SK-N-SH treated with all-trans-retinoic acid at 6 μM for 48 hours (cell line): ENCODE data around the gene NHERF2.
A peak's percentile ranks its signal among the peaks of the same experiment; 100 is the strongest.

Experiments
- ATAC-seq: fragments of 200-7000 bp; cut with Tn5 transposase; 3 replicates; pipeline ENCODE4 v1.9.1; 2020; ENCODE audit warnings: mild to moderate bottlenecking, moderate library complexity
- ARNTL ChIP-seq: fragments of 450-650 bp; formaldehyde crosslinking; IDR thresholded peaks from 2 replicates; pipeline ENCODE4 v1.5.0; 2020; ENCODE audit warnings: low read depth, mild to moderate bottlenecking, moderate library complexity, borderline replicate concordance
- BACH2 ChIP-seq: fragments of 250-450 bp; sonication (Bioruptor Pico); IDR thresholded peaks from 2 replicates; pipeline ENCODE4 v1.9.0; 2021; ENCODE audit warnings: mild to moderate bottlenecking, borderline replicate concordance
- CREB5 ChIP-seq: fragments of 250-450 bp; sonication (Bioruptor Pico); IDR thresholded peaks from 2 replicates; pipeline ENCODE4 v1.5.1; 2020; ENCODE audit warnings: low read depth, mild to moderate bottlenecking, moderate library complexity
- CSDC2 ChIP-seq: fragments of 250-450 bp; sonication (Bioruptor Pico); IDR thresholded peaks from 2 replicates; pipeline ENCODE4 v1.5.0; 2020; ENCODE audit warnings: mild to moderate bottlenecking, moderate library complexity
- CSRNP3 ChIP-seq: fragments of 250-450 bp; sonication (Bioruptor Pico); IDR thresholded peaks from 2 replicates; pipeline ENCODE4 v1.5.1; 2021; ENCODE audit warnings: mild to moderate bottlenecking, moderate library complexity
- ESRRG ChIP-seq: fragments of 250-450 bp; sonication (Bioruptor Pico); IDR thresholded peaks from 2 replicates; pipeline ENCODE4 v1.6.1; 2021; ENCODE audit warnings: mild to moderate bottlenecking
- GLIS3 ChIP-seq: fragments of 250-450 bp; sonication (Bioruptor Pico); IDR thresholded peaks from 2 replicates; pipeline ENCODE4 v1.5.0; 2020; ENCODE audit warnings: mild to moderate bottlenecking, moderate library complexity
- ISL1 ChIP-seq: fragments of 250-450 bp; sonication (Bioruptor Pico); IDR thresholded peaks from 2 replicates; pipeline ENCODE4 v2.1.2; 2022; ENCODE audit warnings: mild to moderate bottlenecking, moderate library complexity
- OSR1 ChIP-seq: fragments of 250-450 bp; sonication (Bioruptor Pico); IDR thresholded peaks from 2 replicates; pipeline ENCODE4 v1.8.0; 2022; ENCODE audit warnings: moderate library complexity, mild to moderate bottlenecking, inconsistent platforms
- PATZ1 ChIP-seq: fragments of 250-450 bp; sonication (Bioruptor Pico); IDR thresholded peaks from 2 replicates; pipeline ENCODE4 v1.8.0; 2020; ENCODE audit warnings: mild to moderate bottlenecking, moderate library complexity, borderline replicate concordance
- PPARA ChIP-seq: fragments of 250-450 bp; sonication (Bioruptor Pico); IDR thresholded peaks from 2 replicates; pipeline ENCODE4 v1.5.0; 2020; ENCODE audit warnings: mild to moderate bottlenecking, borderline replicate concordance
- RARB ChIP-seq: fragments of 250-450 bp; sonication (Bioruptor Pico); IDR thresholded peaks from 2 replicates; pipeline ENCODE4 v1.8.0; 2021; ENCODE audit warnings: mild to moderate bottlenecking, moderate library complexity
- SNAI2 ChIP-seq: fragments of 250-450 bp; sonication (Bioruptor Pico); IDR thresholded peaks from 2 replicates; pipeline ENCODE4 v1.5.0; 2020; ENCODE audit warnings: mild to moderate bottlenecking, moderate library complexity
- TCF4 ChIP-seq: fragments of 250-450 bp; sonication (Bioruptor Pico); IDR thresholded peaks from 2 replicates; pipeline ENCODE4 v1.8.0; 2021; ENCODE audit warnings: mild to moderate bottlenecking, moderate library complexity, borderline replicate concordance
- TOX ChIP-seq: fragments of 250-450 bp; sonication (Bioruptor Pico); IDR thresholded peaks from 2 replicates; pipeline ENCODE4 v1.8.0; 2021; ENCODE audit warnings: mild to moderate bottlenecking, moderate library complexity, borderline replicate concordance
- TSHZ2 ChIP-seq: fragments of 250-450 bp; sonication (Bioruptor Pico); IDR thresholded peaks from 2 replicates; pipeline ENCODE4 v1.5.0; 2020; ENCODE audit warnings: mild to moderate bottlenecking, moderate library complexity
- ZC3H10 ChIP-seq: fragments of 250-450 bp; sonication (Bioruptor Pico); IDR thresholded peaks from 2 replicates; pipeline ENCODE4 v1.5.1; 2021; ENCODE audit warnings: mild to moderate bottlenecking, moderate library complexity
- ZFP3 ChIP-seq: fragments of 250-450 bp; sonication (Bioruptor Pico); IDR thresholded peaks from 2 replicates; pipeline ENCODE4 v1.5.0; 2020; ENCODE audit warnings: mild to moderate bottlenecking, moderate library complexity
- ZFP30 ChIP-seq: fragments of 450-650 bp; formaldehyde crosslinking; IDR thresholded peaks from 2 replicates; pipeline ENCODE4 v1.5.0; 2022; ENCODE audit warnings: mild to moderate bottlenecking, moderate library complexity
- ZNF565 ChIP-seq: fragments of 450-650 bp; formaldehyde crosslinking; conservative IDR thresholded peaks from 2 replicates; pipeline ENCODE4 v1.5.0; 2020; ENCODE audit warnings: low read depth, mild to moderate bottlenecking, moderate library complexity
- ZNF70 ChIP-seq: fragments of 450-650 bp; formaldehyde crosslinking; IDR thresholded peaks from 2 replicates; pipeline ENCODE4 v1.5.0; 2020; ENCODE audit warnings: mild to moderate bottlenecking, moderate library complexity

The NHERF2 gene

DNA sequence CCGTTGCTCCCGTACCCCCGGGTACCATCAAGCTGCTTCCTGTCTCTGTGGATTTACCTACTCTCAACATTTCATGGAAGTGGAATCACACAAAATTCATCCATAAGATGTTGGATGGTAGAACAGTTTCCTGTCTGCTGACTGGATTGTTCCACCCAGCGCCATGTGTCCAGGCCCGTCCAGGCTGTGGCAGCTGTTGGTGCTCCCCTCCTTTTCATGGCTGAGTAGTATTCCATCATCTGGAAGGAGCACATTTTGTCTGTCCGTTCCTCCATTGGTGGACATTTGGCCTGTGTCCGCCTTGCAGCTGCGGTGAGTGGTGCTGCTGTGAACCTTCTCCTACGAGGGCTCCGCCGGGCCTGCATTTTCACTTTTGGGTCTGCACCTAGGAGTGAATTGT, 39.4 kb downstream of the NHERF2 start:
- no peak for ATAC-seq
- no peak for TF ChIP-seq BACH2 (CRISPR knock-in tag)

DNA sequence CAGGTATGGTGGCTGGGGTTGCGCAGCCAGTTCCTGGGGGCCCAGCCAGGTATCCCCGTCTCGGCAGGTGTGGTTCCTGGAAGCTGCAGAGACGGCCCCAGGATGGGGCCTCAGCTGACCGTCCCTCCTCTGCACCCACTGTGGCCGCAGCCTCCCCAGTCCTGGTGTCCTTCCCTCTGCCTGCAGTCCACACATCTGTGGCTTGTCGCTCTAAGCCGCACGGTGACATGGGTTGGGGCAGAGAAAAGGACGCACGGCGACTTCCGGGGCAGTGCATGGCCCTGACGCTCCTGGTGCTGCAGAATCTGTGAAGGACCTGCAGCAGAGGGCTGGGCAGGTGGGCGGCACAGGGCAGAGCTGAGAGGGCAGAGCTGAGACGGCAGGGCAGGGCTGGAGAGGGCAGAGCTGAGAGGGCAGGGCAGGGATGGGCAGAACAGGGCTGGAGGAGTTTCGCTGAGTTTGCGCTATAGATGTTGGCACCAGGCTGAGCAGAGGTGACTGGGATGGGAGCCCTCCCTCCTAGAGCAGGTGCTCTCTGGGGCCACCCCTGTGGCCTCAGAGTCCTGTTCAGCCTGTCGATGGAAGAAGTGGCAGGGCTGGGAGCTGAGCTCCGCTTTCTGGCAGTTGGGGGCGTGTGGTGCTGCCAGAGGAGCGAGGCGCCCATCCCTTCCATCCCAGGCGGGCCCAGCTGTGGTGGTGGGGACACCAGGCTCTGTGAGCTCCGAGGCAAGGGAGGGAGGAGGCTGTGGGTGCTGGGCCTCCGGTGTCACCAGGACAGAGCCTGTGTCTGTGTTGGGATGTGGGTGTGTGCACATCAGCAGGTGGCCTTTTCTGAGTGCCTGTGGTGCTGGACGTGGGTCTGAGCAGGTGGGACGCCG, 44.1 kb downstream of the NHERF2 start:
- no peak for ATAC-seq
- no peak for TF ChIP-seq TSHZ2 (CRISPR knock-in tag)
- TF ChIP-seq PPARA (CRISPR knock-in tag): no peak
- no peak for TF ChIP-seq TOX (CRISPR knock-in tag)
- no peak for TF ChIP-seq ISL1 (CRISPR knock-in tag)
- no peak for TF ChIP-seq CREB5
- no peak for TF ChIP-seq GLIS3
- TF ChIP-seq ZNF70 (CRISPR knock-in tag): no peak
- no peak for TF ChIP-seq ARNTL (CRISPR knock-in tag)
- TF ChIP-seq ZNF565 (CRISPR knock-in tag): no peak
- no peak for TF ChIP-seq CSRNP3 (CRISPR knock-in tag)
- TF ChIP-seq ZC3H10 (CRISPR knock-in tag): no peak
- no peak for TF ChIP-seq SNAI2 (CRISPR knock-in tag)
- TF ChIP-seq, all 23 proteins: peak for 0

DNA sequence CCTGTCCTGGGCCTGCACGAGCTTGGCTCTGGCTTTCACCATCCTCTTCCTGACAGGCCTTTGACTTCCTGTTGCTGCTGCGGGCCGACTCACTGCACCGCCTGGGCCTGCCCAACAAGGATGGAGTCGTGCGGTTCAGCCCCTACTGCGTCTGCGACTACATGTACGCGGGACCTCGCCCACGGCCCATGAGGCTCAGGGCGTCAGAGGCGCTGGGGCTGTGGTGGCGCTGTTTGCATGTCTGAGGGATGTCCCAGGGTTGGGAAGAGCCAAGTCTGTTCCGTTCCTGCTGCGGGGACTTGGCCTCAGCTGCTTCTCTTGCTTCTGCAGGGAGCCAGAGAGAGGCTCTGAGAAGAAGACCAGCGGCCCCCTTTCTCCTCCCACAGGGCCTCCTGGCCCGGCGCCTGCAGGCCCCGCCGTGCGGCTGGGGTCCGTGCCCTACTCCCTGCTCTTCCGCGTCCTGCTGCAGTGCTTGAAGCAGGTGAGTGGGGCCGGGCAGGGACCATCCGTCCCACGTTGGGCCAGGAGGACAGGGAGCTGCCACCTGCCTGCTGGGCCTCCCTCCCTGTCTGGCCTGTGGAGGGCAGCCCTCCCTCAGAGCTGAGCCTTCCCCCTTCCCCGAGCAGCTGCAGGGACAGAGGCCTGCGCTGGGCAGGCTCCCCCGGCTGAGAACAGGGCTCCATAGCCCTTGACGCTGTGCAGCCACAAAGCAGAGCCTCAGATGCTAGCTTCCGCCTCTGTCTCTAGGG, 44.9 kb downstream of the NHERF2 start:
- TF ChIP-seq RARB (CRISPR knock-in tag): no peak
- no peak for TF ChIP-seq CSDC2 (CRISPR knock-in tag)
- no peak for TF ChIP-seq TOX (CRISPR knock-in tag)
- no peak for TF ChIP-seq TCF4 (CRISPR knock-in tag)
- ATAC-seq: peak; percentile 12; the same call in 2 of the 3 replicates

- no peak for TF ChIP-seq RARB (CRISPR knock-in tag)
- TF ChIP-seq CREB5: no peak
- TF ChIP-seq ZFP30 (CRISPR knock-in tag): no peak
- no peak for TF ChIP-seq CSRNP3 (CRISPR knock-in tag)
- no peak for TF ChIP-seq BACH2 (CRISPR knock-in tag)
- TF ChIP-seq ESRRG (CRISPR knock-in tag): no peak
- no peak for TF ChIP-seq CSDC2 (CRISPR knock-in tag)
- no peak for TF ChIP-seq ARNTL (CRISPR knock-in tag)
- TF ChIP-seq ZFP3 (CRISPR knock-in tag): no peak
- TF ChIP-seq TOX (CRISPR knock-in tag): no peak
- no peak for TF ChIP-seq PATZ1 (CRISPR knock-in tag)
- no peak for TF ChIP-seq OSR1 (CRISPR knock-in tag)
- no peak for TF ChIP-seq ZC3H10 (CRISPR knock-in tag)
- ATAC-seq: no peak
Observed at GRCh38 chr16:2072926-2073325, 46.2 kb downstream of the NHERF2 start.
